Urinary bladder (tissue), 4 donors: ENCODE measurements around the gene VWA2. TPM values are rescaled to one million over a fixed set of nuclear protein-coding genes. Genes with fewer than 3 reads are reported as not detected.

Experiments used
- DNase-seq: peaks from one replicate; pipeline ENCODE4 v3.0.0-alpha.2; 2015; ENCODE audit errors: extremely low spot score
- H3K27ac ChIP-seq: one replicate; pipeline ENCODE4 v1.5.1; 2013; ENCODE audit warnings: low read depth, mild to moderate bottlenecking, moderate library complexity
- H3K36me3 ChIP-seq: one replicate; pipeline ENCODE4 v1.6.1; 2013; ENCODE audit warnings: mild to moderate bottlenecking, moderate library complexity; ENCODE audit not compliant: insufficient read depth
- H3K4me1 ChIP-seq: one replicate; pipeline ENCODE4 v1.6.1; 2013; ENCODE audit warnings: mild to moderate bottlenecking, moderate library complexity; ENCODE audit not compliant: insufficient read depth
- H3K4me3 ChIP-seq: one replicate; pipeline ENCODE4 v1.5.1; 2013; ENCODE audit warnings: low read depth, low read length
- WGBS: extraction: QIAGEN DNeasy Blood & Tissue Kit; methylation state at CpG from one replicate; pipeline ENCODE4 v1.1.7; 2013; 5-methylcytosine and 5-hydroxymethylcytosine counted together
- polyA plus RNA-seq: library from polyadenylated mRNA; stranded (reverse); fragments of 200-250 nt; gene quantifications from one replicate; pipeline ENCODE4 v1.2.3, GENCODE V29; 2013
- total RNA-seq: library from RNA; depleted of rRNA; stranded (reverse); fragments of >200 nt; gene quantifications from one replicate; pipeline ENCODE4 v1.2.3, GENCODE V29; 2014
- donor health status: healthy with polysubstance abuse.
- donor health status: healthy.

The VWA2 gene
- total and polyA plus RNA-seq, 2 donors = 1.0 to 4.6 TPM

DNA sequence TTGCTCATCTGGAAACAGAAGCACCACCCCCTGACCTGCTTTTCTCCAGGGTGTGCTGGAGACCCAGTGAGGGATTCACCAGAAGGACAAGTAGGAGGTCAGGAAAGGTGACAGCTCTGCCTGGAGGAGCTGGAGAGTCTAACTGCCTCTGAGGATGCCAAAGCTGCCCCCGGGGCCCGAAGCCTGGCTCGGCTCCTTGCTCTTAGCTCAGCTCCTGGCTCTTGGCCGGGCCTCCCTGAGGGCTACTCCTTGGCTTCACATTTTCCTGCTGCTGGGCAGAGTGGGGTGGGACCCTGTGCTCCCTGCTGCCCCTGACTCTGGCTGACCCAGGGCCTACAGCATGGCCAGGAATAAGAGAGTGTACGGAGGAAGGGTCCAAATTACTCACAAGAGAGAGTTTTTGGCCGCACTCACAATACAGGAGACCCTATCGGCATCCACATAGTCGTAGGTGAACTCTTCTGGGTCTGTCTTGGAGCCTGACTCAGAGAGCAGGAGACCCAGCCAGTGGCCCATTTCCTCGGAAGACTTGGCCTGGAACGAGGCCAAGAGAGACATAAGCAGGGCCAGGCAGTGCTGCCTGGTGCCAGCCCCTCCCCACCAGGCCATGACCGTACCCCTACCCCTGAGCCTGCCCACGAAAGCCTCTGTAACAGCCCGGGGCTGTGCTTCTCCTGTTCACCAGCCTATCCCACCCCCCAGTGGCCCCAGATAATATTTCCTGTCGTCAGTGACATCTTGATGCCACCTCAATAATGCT is 63.1 kb downstream of the VWA2 start:
- Histone ChIP-seq H3K4me1 (no peaks in the 10 kb centered on the region), H3K36me3 (no peaks in the 10 kb centered on the region), H3K27ac (no peak overlapping the region), H3K4me3 (no peak overlapping the region)
- no peak for DNase-seq
- 68% methylated on average over 14 of the region's 14 CpGs for WGBS

DNA sequence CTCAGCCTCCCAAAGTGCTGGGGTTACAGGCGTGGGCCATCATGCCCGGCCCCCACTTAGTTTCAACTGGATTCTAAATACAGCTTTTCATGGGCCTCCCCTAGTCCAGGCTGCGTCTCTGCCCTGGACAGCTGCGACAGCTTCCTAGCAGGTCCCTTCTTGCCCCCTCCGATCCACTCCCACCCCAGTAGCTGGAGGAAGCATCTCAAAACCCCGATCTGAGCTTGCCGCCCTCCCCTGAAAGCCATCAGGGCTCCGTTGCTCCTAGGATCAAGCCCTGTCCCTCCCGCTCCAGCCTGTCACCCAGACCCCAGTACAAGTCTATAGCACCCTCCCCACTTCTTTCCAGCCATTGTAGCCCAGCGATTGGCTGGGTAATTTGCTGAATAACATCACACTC is 64.5 kb downstream of the VWA2 start:
- DNase-seq = no peak
- H3K4me3 ChIP-seq = no peak overlapping the region
- H3K27ac ChIP-seq = no peak overlapping the region
- WGBS = 74% methylated on average over 10 of the region's 10 CpGs
- no peaks in the 10 kb centered on the region for H3K4me1 ChIP-seq
- no peaks in the 10 kb centered on the region for H3K36me3 ChIP-seq

DNA sequence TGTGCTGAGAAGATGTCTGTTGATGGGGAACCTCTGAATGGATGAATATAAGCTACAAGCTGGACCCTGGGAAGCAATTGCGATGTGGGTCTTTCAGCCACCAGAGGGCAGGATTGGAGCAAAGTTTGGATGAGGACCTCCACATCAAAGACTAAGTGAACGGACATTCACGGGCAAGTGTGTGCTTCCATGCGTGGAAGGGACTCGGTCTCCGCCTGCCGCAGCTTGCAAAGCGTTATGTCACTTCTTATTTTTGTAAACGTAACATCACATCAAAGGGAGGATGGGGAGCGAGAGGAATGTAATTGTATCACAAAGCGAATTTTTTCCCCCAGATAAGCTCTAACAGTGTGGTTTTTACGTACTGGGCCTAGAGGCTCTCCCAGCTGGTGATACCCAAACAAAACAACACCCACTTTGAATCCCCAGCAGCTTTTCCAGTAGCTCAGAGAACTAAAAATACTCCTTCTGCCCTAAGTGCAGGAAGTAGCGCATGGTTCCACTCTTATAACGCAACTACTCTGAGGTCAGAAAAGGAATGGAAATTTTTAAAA is 65.0 kb downstream of the VWA2 start:
- no peak overlapping the region for H3K27ac ChIP-seq
- H3K36me3 ChIP-seq = no peaks in the 10 kb centered on the region
- peak overlapping the region; percentile 9 for H3K4me3 ChIP-seq
- H3K4me1 ChIP-seq = no peaks in the 10 kb centered on the region
- 3% methylated on average over 14 of the region's 14 CpGs for WGBS
- peak; percentile 89 for DNase-seq

DNA sequence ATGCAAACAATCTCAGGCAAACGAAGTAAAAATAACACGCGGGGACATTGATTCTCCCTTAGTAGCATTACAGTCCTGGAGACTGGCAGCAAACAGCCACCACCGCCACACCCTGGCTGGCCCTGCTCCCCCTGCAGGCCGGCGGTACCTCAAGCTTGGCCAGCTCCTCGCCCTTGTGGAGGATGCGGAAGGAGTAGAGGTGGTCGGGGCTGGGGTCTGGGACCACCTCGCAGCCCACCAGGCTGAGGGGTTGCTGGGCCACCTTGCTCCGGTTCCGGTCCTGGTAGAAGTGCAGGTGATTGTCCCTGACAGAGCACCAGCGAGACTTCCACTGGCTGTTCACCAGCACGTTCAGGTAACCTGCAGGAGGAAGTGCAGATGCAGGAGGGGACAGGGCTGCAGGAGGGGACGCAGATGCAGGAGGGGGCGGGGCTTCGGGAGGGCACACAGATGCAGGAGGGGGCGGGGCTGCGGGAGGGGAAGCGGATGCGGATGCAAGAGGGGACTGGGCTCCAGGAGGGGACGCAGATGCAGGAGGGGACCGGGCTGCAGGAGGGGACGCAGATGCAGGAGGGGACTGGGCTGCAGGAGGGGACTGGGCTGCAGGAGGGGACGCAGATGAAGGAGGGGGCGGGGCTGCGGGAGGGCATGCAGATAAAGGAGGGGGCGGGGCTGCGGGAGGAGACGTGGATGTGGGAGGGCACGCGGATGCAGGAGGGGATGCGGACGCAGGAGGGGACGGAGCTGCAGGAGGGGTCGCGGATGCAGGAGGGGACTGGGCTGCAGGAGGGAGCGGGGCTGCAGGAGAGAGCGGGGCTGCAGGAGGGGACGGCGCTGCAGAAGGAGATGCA is 65.7 kb downstream of the VWA2 start:
- no peaks in the 10 kb centered on the region for H3K36me3 ChIP-seq
- peak; percentile 28 for DNase-seq
- no peak overlapping the region for H3K27ac ChIP-seq
- peak overlapping the region; percentile 9 for H3K4me3 ChIP-seq
- WGBS = 14% methylated on average over 41 of the region's 41 CpGs
- H3K4me1 ChIP-seq = no peaks in the 10 kb centered on the region

DNA sequence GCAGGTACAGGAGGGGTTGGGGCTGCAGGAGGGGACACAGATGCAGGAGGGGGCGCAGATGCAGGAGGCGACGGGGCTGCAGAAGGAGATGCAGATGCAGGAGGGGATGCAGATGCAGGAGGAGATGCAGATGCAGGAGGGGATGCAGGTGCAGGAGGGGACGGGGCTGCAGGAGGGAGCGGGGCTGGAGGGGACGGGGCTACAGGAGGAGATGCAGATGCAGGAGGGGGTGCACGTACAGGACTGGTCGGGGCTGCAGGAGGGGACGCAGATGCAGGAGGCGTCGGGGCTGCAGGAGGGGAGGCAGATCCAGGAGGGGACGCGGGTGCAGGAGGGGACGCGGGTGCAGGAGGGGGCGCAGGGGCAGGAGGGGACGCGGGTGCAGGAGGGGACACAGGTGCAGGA is 66.5 kb downstream of the VWA2 start:
- H3K27ac ChIP-seq = no peak overlapping the region
- no peak overlapping the region for H3K4me3 ChIP-seq
- DNase-seq = no peak
- 96% methylated on average over 18 of the region's 18 CpGs for WGBS
- H3K36me3 ChIP-seq = no peaks in the 10 kb centered on the region
- no peaks in the 10 kb centered on the region for H3K4me1 ChIP-seq

DNA sequence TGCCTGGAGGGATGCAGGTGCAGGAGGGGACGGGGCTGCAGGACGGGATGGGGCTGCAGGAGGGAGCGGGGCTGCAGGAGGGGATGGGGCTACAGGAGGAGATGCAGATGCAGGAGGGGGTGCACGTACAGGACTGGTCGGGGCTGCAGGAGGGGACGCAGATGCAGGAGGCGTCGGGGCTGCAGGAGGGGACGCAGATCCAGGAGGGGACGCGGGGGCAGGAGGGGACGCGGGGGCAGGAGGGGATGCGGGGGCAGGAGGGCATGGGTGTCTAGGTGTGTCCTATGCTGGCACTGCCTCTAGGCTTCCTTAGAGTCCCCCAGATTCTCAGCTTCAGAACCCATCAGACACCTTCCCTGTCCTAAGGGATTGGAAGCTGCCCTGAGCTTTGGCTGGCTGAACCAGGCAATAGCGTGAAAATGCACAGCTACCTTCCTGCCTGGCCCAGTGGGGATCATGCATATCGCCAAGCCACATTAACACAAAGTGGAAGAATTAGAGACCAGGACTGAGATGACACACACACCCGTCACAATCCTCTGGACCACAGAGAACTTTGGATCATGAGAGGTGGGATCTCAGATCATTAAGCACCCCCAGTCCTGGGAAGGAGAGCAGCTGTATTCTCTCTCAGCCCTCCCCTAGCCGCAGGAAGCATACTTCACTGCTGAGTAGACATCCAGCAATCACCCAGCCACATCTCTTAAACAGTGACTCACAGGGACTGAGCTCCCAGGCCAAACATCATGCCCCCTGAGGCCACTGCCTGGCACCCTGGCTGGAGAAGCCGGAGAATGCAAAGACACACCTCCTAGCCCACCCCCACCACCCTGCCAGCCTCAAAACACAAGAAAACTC is 67.3 kb downstream of the VWA2 start:
- Histone ChIP-seq H3K36me3 (no peaks in the 10 kb centered on the region), H3K4me3 (no peak overlapping the region), H3K4me1 (no peaks in the 10 kb centered on the region), H3K27ac (no peak overlapping the region)
- whole genome bisulfite sequencing = 92% methylated on average over 18 of the region's 19 CpGs
- DNase-seq = no peak

DNA sequence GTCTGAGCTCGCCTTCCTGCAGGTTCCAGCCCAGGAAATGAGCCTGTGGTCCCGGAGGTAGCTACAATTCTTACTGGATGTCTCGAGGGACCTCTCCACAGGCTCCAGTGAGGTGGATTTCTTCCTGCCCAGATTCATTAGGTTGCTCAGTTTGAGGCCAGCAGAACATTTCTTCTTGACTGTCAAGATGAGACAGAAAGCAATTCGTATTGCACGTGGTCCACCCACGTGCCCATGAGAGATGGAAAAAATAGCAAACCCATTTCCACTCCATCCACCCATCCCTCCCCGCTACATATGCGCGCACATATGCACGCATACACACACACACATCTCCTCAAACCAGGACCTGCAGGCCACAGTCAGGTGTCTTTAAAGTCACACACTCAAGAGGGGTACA is 68.7 kb downstream of the VWA2 start:
- Histone ChIP-seq H3K36me3 (no peaks in the 10 kb centered on the region), H3K4me3 (no peak overlapping the region), H3K4me1 (no peaks in the 10 kb centered on the region), H3K27ac (no peak overlapping the region)
- WGBS = 87% methylated on average over 10 of the region's 10 CpGs
- no peak for DNase-seq

DNA sequence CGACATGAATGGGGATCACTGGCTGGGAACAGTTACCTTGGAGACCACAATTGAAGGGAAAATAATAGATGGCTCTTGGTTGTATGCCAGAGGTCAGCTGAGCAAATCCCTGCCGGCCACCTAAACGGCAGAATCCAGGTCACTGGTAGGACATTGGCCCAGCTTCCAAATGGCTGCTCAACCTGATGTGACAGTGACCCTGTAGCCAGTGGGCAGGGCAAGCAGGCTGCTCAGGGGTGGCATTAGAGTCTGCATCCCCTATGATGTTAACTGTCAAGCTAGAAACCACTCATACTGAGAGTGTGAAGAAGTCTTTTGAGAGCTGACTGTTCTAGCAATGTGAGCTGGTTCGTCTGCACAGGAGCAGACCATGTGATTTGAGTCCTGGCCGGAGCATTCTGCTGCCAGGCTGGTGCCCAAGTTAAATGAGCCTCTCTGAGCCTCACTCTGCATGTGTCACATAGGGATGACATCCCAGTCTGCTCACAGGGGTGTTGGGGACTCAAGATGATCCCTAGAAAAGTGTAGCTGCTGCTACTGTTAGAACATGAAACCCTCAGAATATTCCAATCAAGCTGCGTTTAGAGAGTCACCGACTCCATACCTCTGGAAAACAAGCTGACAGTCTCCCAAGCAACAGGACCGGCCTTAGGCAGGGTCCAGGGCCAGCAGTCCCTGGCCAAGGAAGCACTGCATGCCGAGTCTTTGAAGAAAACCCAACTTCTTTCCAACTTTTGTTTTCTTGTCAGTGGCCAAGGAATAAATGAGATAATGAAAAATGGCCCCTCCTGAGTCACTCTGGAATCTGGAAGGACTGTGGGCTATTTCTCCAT is 69.7 kb downstream of the VWA2 start:
- Histone ChIP-seq H3K27ac (no peak overlapping the region), H3K4me3 (no peak overlapping the region), H3K36me3 (no peaks in the 10 kb centered on the region), H3K4me1 (no peaks in the 10 kb centered on the region)
- DNase-seq = no peak
- 81% methylated on average over 9 of the region's 9 CpGs for WGBS

DNA sequence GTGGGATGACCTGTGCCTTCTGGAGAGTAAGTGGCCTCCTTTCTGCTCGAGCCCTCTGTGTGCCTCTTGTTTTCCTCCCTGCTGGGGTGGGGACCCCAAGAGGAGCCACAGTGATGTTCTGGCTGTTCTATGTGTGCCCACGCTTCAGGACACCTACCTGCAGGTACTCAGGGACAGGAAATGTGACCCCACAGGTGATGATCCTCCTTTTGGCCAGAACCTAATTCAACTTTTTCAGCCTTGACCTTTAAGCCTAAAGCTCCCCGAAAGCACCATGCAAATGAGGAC is 70.3 kb downstream of the VWA2 start:
- DNase-seq = no peak
- Histone ChIP-seq H3K4me1 (no peaks in the 10 kb centered on the region), H3K27ac (no peak overlapping the region), H3K36me3 (no peaks in the 10 kb centered on the region), H3K4me3 (no peak overlapping the region)
- 87% methylated on average over 3 of the region's 3 CpGs for WGBS

DNA sequence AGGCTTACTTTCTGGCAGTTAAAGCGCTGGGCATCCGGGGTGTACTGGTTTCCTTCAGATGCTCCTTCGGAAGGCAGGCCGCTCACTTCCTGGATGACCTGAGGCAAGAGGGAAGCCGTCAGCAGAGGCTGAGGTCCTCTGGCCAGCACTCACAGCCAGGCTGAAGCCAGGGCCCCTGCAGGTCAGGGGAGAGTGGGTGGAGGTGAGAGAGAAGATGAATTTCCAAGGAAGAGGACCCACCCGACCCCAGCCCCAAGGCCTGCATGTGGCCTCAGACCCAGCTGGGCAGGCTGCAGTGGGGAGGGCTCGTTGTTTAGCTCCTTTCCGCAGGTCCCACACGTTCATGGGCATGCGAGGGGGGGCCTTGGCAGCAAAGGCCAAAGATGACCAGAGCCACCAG is 71.3 kb downstream of the VWA2 start:
- Histone ChIP-seq H3K36me3 (no peaks in the 10 kb centered on the region), H3K4me3 (no peak overlapping the region), H3K27ac (no peak overlapping the region), H3K4me1 (no peaks in the 10 kb centered on the region)
- no peak for DNase-seq
- WGBS = 86% methylated on average over 10 of the region's 10 CpGs

DNA sequence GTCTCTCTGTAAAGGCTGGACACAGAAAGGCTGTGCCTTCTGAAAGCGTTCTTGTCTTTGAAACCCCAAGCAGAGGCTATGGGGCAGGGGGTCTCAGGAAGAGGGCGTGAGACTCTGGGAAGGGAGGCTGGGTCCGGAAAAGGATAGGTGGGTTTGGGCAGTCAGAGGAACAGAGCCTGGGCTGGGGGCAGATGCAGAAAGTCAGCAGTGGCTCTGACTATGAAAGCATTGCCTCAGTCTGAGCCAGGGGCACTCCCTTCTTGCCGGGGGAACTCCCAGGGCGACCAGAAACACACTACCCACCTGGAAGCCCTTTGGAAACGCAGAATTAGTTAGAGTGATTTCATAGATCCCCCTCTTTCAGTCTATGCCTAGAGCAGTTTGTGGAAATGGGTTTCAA is 72.0 kb downstream of the VWA2 start:
- Histone ChIP-seq H3K27ac (no peak overlapping the region), H3K4me3 (no peak overlapping the region), H3K4me1 (no peaks in the 10 kb centered on the region), H3K36me3 (no peaks in the 10 kb centered on the region)
- WGBS = 91% methylated on average over 6 of the region's 6 CpGs
- no peak for DNase-seq

DNA sequence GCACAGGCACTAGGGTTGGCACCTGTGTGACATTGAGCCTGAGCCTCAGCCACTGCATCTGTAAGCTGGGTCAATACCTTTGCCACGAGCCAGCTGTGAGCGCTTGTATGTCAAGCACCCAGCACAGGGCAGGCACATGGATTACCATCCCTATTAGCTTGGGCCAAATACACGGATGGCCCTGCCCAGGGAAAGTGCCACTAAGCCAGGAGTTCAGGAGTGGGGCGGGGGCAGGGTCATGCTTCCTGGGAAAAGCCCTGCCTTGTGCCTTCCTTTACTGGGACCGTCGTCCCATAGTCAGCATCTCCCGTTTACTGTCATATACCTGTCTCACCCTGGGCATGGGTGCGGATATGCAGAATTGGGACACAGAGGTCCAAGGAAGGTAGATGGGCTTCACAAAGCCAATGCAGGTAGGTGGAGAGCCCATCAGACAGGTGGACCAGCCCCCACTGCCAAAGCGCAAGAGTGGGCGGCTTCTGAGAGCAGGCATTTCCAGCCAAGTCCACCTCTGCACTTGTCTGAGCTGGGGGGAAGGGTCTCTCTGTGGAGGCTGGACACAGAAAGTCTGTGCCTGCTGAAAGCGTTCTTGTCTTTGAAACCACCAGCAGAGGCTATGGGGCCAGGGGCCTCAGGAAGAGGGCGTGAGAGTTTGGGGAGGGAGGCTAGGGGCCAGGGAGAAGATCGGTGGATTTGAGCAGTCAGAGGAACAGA is 72.6 kb downstream of the VWA2 start:
- no peak overlapping the region for H3K27ac ChIP-seq
- no peak for DNase-seq
- H3K4me1 ChIP-seq = no peaks in the 10 kb centered on the region
- 91% methylated on average over 13 of the region's 13 CpGs for WGBS
- no peak overlapping the region for H3K4me3 ChIP-seq
- no peaks in the 10 kb centered on the region for H3K36me3 ChIP-seq
